ENCODE data around the gene INHBE.

- TF ChIP-seq CTCF (IDR thresholded peaks at IDR 0.05) = no peak
- TF ChIP-seq MYBL2 (CRISPR knock-in tag; IDR thresholded peaks at IDR 0.05) = no peak
Observed at GRCh38 chr12:57459750-57460467, 4.8 kb downstream of the INHBE start, which contains the start of gene GLI1.
